Measurements from ENCODE around the gene ACHE.

GRCh38 chr7:100867040-100867775 is 28.5 kb downstream of the ACHE start, which contains the start of gene TRIP6:
- TF ChIP-seq ZNF274 (IDR thresholded peaks at IDR 0.05; ENCODE audit: low read depth, low read length) (no peak), YY1 (IDR thresholded peaks at IDR 0.05; ENCODE audit: insufficient read depth, insufficient read length) (no peak), SUZ12 (IDR thresholded peaks at IDR 0.05; ENCODE audit: extremely low read depth, insufficient read depth, insufficient read length) (no peak)

All from NT2/D1 (cell line).